Fibroblast of peridontal ligament (primary cell): Measurements from ENCODE around the gene ACE2.

Experiments
- DNase-seq: peaks from one replicate; pipeline ENCODE4 v3.0.0-alpha.2; 2010; ENCODE audit errors: extremely low read depth

ACE2 gene

DNA sequence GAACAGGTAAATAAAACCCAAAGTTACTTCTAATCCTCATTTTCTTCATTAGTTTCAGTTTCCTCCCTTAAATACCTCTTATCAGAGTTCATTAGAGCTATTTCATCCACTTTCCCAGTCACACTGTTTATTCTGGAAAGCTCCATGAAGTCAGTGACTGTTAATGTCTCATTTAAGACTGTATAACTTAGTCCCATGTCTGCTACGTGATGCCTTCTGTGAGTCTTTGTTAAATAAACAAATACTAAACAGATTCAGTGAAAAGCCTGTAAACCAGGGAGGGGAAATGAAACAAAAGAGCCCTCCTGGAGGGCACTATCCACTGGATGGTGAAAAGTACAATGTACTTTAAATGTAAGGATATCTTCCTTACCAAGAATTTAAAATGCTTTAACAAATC lies 24.7 kb downstream of the ACE2 start:
- no peak for DNase-seq

DNA sequence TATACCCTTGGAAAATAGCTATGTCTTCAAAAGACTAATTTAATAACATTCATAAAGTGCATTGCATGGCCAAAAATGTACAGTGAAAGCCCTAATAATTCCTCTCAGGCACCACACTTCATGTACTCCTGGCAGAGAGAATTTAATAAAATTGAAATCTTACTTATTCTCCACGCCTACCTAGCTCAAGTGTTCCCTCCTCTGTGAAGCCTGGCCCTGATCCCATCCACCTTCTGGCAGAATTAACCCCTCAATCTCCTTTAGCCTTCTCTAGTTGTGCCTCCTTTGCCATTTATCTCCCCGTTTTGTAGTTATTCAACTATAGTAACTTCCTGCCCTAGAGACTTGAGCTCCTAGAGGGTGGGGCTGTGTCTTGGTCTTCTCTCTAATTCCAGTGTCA lies 26.7 kb downstream of the ACE2 start:
- no peak for DNase-seq

- no peak for DNase-seq
These were observed 30.6 kb downstream of the ACE2 start for GRCh38 chrX:15570145-15570544.

DNA sequence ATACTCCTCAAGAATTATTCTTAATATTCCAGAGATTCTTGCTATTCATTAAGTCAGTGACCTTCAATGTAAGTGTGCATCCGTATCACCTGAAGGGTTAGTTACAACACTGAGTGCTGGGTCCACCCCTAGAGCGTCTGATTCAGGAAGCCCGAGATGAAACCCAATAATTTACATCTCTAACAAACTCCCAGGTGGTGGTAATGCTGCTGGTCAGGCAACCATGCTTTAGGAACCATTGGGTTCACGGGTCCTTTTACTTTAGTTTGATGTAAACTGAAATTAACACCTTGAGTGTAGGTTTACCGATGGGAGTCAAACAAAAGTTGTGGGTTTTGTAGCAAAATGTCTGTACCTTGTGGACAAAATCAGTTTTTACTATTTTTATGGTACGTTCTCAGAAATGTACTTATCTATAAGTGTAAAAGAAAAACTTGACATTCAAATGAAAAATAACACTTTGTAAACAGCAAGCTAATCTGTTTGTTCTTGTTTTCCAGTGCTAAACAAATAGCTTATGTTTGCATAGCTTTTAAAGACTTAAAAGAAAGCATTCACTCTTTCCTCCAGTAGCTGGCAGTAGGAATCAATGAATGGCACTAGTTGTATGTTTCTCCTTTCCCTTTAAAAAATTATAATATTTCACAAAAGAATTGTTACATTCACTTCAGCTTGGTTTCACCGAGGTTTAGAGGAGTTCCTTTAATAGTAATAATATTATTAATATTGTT lies 32.7 kb downstream of the ACE2 start:
- DNase-seq, result peak; percentile 8

DNA sequence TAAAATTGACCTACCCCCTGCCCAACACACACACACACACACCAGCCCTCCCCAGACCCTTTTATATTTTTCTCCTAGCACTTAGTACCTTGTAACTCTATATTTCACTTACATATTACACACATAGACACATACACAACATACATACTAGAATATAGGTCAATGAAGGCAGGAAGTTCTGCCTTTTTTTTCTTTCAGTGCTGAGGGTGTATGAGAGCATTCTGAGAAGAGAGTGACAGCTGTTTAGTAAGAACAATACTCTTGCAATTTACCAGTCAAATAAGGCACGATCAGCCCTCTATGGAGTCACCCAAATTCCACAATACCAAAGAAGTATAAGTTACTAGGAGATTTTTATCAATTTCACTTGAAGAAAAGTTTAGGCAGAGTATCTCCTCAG lies 33.5 kb downstream of the ACE2 start:
- no peak for DNase-seq

GRCh38 chrX:15566244-15566643 lies 34.5 kb downstream of the ACE2 start:
- peak; percentile 1 for DNase-seq

DNA sequence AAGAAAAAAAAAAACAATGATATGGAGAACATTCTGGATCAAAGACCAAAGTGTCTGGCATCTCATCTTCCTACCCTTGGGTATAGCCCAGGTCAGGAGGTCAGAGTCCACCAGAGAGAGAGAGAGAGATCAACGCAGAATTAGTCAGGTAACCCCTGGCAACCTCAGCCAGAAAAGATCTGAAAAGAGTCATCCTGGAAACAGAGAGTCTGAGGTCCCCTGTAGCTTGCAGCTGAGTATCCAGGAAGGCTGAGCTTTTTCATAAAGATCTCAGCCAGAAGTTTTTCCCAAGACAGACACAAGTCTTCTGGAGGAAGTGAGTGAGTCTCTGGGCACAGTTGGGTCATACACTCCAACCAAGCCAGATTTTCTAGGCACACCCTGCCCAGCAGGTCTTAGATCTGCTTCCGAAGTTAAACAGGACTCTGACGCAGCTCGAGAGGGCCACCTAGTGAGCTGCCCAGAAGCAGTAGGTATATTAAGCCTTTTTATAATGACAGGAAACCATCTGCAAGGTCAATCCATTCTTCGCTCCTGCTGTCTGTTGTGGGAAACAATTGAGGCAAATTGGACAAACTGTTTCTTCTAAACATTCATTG lies 35.7 kb downstream of the ACE2 start:
- peak; percentile 60 for DNase-seq

DNA sequence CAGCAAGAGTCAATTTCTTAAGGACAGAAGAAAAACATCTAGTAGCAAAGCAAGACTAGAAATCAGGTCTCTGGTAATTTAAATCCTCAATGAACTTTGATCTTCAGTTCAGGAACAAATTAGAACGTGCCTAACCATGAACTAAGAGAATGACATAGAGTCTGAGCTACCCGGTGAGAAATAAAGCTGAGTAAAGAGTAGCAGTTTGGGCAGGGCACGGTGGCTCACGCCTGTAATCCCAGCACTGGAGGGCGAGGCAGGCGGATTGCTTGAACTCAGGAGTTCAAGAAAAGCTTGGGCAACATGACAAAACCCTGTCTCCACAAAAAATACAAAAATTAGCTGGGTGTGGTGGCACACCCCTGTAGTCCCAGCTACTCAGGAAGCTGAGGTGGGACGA lies 37.7 kb downstream of the ACE2 start:
- DNase-seq, result no peak

- no peak for DNase-seq
These were observed 39.8 kb downstream of the ACE2 start for GRCh38 chrX:15560924-15561323.

- DNase-seq, result no peak
These were observed 41.5 kb downstream of the ACE2 start for GRCh38 chrX:15559227-15559626.

- no peak for DNase-seq
These were observed 51.4 kb downstream of the ACE2 start for GRCh38 chrX:15549189-15550012.

DNA sequence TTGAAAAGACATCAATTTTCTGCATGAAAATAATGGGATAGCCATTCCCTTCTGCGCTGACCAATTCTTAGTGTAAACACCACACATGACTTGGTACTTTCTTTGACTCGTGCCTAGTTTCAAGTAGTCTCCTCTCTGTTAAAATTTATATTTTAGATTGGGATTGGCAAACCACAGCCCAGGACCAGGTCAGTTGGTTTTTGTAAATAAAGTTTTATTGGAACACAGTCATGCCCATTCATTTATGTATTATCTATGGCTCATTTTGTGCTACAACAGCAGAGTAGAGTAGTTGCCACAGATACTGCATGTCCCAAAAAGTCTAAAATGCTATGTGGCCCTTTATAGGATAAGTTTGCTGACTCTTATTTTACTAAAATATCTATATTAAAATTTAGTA lies 53.4 kb downstream of the ACE2 start:
- DNase-seq, result no peak

DNA sequence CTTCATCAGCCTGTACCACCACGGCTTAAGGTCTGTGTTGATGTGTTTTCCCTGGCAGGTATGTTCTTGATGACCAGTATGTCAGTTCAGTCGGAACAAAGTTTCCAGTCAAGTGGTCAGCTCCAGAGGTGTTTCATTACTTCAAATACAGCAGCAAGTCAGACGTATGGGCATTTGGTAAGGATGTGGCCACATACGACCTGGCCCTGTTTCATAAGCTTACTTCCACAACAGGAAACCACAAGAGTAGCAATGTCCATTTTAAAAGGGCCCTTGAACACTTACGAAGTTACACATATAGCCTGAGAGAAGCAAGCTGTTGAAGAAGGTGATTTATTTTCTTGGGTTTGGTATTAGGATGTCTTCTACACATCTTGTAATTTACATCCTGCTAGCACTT lies 54.0 kb downstream of the ACE2 start:
- DNase-seq, result no peak

GRCh38 chrX:15530318-15530717 lies 70.4 kb downstream of the ACE2 start:
- DNase-seq, result no peak

DNA sequence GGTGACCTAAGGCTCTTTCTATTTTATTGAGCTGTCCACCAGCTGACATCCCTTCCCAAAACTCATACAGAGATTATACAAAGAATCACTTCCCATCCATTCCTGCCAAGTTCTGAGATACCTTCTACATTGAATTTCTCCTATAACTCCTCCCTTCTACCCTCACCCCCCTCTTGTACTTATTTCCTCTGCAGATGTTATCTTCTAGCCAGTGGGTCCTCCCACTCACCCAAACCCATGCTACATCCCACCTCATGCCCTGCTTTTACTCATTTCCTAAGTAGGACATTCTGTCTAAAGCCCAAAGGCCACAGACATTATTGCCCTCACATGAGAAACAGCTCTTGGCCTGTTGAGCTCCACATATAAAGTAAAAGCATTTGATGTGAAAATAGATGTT lies 71.6 kb downstream of the ACE2 start:
- DNase-seq, result no peak

DNA sequence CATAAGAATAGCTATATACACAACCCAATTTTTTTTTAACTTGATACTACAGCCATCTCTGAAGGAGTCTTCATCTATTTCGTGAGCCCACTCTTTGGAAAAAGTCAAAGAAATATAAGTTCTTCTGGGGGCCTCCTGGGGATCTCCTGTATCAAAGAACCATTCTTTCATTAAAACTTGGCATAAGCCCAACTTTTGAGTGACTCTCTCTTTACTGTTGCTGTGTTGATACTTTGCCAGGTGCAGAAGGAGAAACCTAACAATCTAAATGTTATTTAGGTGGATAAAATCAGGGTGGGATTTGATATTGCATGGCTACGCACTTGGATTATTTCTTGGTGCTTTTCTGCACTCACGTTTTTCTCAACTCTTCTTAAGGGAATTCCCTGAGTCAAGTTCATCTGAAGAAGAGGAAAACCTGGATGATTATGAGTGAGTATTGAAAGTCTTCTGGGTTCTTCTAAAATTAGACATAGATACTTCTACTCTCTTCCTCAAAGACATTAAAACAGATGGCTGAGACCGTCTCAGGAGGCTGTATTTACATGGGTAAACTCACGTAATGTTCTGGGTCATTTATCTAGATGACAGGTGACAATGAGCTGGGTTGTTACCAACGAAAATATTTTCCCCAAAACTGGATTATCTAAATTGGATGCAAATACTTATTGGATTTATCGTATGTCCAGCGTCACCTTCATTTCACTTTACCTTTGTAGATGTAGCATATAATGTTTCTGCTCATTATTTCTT lies 74.9 kb downstream of the ACE2 start:
- no peak for DNase-seq

- peak; percentile 3 for DNase-seq
These were observed 76.3 kb downstream of the ACE2 start for GRCh38 chrX:15524417-15524816.

DNA sequence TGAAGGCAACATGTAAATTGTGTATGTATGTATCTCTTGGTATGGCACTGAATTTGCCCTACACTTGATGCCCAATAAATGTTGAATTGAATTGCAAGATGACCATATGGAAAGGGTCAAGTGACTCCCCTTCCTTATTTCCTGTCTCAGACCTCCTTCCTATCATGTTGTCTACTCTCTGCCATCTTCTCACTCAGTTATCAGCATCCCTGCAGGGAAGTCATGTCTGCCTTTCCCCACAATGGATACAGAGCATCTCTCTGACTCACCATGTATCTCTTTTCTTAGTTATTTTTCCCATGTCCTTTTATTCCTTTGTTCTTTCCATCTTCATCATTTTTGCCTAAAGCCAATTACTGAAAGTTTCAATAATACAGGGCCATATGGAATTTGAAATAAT lies 77.7 kb downstream of the ACE2 start:
- DNase-seq, result no peak

- no peak for DNase-seq
These were observed 78.3 kb downstream of the ACE2 start for GRCh38 chrX:15522464-15522863.

DNA sequence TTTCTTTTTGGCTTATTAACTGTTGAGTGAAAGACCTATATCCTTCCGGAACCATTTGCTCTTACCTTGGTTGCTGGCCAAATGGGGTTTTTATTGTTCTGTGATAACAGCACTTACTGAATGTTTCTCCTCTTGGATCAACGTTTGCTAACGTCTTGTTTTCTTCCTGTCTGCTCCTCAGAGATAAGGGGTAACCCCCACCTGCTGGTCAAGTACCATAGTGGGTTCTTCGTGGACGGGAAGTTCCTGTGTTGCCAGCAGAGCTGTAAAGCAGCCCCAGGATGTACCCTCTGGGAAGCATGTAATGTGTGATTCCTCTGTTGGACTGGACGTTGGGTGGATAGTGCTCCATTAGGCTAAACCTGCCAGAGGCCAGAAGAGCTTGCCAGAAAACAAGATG lies 84.8 kb downstream of the ACE2 start:
- no peak for DNase-seq

DNA sequence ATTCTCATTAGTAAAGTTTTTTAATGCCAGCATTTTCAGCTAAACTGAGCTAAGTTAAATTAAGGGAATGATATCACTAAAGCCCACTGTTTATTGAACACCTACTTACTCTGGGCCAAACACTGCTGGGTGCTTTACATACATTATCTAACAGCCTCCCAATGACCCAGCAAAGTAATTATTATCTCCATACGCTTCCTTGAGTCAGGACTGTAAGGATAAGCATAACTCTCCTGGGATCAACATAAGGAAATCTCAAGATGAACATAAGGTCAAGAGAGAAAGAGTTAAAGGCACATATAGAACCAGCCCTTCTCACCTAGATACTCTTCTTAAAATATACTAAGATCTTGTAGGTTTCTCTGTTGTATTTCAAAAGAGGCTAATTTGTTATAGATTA lies 86.5 kb downstream of the ACE2 start:
- no peak for DNase-seq

DNA sequence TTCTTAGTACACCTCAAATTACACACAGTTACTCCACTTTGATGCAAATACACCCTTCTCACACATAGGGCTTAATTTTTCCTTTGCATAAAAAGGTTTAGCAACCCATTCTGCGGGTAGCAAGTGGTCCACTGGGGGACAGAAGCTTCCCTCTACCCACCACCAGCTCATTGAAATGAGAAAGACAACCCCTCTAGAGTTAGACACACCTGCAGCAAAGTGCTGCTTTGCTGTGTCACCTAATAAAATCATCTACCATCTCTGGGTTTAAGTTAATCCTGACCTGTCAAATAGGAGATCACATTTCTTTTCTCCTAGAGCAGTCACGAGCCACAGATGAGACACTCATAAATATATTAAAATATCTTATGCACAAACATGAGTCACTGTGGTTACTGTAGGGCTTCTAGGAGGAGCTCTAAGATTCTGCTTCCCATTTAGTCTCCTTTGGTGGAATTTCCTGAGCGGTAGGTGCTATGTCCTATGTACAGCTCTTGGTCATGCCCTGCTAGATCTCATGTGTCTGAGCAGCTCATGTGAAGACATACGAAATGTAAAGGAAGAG lies 88.3 kb downstream of the ACE2 start:
- no peak for DNase-seq
